ENCODE data around the gene SLC22A3.
"Not testable (repeated sequence)": the region's sequence is repeated elsewhere in the genome, so short reads cannot be mapped to it uniquely, and the experiment has no call there.

The SLC22A3 gene

GRCh38 chr6:160454303-160454702 is 106.1 kb downstream of the SLC22A3 start:
- no peak for DNase-seq

- no peak for DNase-seq
Observed at GRCh38 chr6:160455081-160455480, 106.9 kb downstream of the SLC22A3 start.

- peak; percentile 23 to 63 (median 46) for DNase-seq
Observed at GRCh38 chr6:160455541-160456213, 107.5 kb downstream of the SLC22A3 start.

- no peak for DNase-seq
Observed at GRCh38 chr6:160456214-160456546, 108.0 kb downstream of the SLC22A3 start.

- no peak for DNase-seq
Observed at GRCh38 chr6:160457823-160458222, 109.6 kb downstream of the SLC22A3 start.

- DNase-seq, result peak in 1 of 5 donors; percentile 56
Observed at GRCh38 chr6:160461641-160462040, 113.5 kb downstream of the SLC22A3 start.

- no peak for DNase-seq
Observed at GRCh38 chr6:160462116-160462515, 113.9 kb downstream of the SLC22A3 start.

GRCh38 chr6:160462551-160463109 is 114.5 kb downstream of the SLC22A3 start:
- peak in 4 of 5 donors; percentile 32 to 93 (median 55) for DNase-seq

GRCh38 chr6:160464744-160465143 is 116.6 kb downstream of the SLC22A3 start:
- DNase-seq, result no peak

GRCh38 chr6:160467261-160467871 is 119.2 kb downstream of the SLC22A3 start:
- not testable (repeated sequence) for DNase-seq

- DNase-seq, result no peak
Observed at GRCh38 chr6:160469153-160469552, 121.0 kb downstream of the SLC22A3 start.

- not testable (repeated sequence) for DNase-seq
Observed at GRCh38 chr6:160476056-160476455, 127.9 kb downstream of the SLC22A3 start.

GRCh38 chr6:160477072-160477471 is 128.9 kb downstream of the SLC22A3 start:
- DNase-seq, result not testable (repeated sequence)

- DNase-seq, result no peak
Observed at GRCh38 chr6:160477901-160478300, 129.7 kb downstream of the SLC22A3 start.

GRCh38 chr6:160487116-160487515 is 138.9 kb downstream of the SLC22A3 start:
- no peak for DNase-seq

GRCh38 chr6:160489091-160489490 is 140.9 kb downstream of the SLC22A3 start:
- no peak for DNase-seq

GRCh38 chr6:160494576-160494975 is 146.4 kb downstream of the SLC22A3 start:
- DNase-seq, result no peak

GRCh38 chr6:160500639-160501038 is 152.5 kb downstream of the SLC22A3 start:
- DNase-seq, result peak in 1 of 5 donors; percentile 75
